Left ventricle myocardium inferior (tissue), 1 donor: Measurements from ENCODE around the gene ITGB3. TPM values are rescaled to one million over a fixed set of nuclear protein-coding genes. Genes with fewer than 3 reads are reported as not detected.

Experiments used
- DNase-seq: peaks from one replicate; pipeline ENCODE4 v3.0.0-alpha.2; 2020
- H3K27ac ChIP-seq: fragments of 200-600 bp; replicated peaks from 2 replicates; pipeline ENCODE4 v1.8.0; 2021
- H3K27me3 ChIP-seq: fragments of 200-600 bp; 2 replicates; pipeline ENCODE4 v1.8.0; 2021; ENCODE audit warnings: low read depth
- H3K36me3 ChIP-seq: fragments of 200-600 bp; 2 replicates; pipeline ENCODE4 v1.8.0; 2021
- H3K4me1 ChIP-seq: fragments of 200-600 bp; 2 replicates; pipeline ENCODE4 v1.8.0; 2021
- H3K4me3 ChIP-seq: fragments of 200-600 bp; 2 replicates; pipeline ENCODE4 v1.8.0; 2021; ENCODE audit warnings: mild to moderate bottlenecking, moderate library complexity
- H3K9me3 ChIP-seq: fragments of 200-600 bp; replicated peaks from 2 replicates; pipeline ENCODE4 v1.8.0; 2021
- intact Hi-C: fragments of 100-400 bp; cut with micrococcal nuclease; formaldehyde crosslinking; loops from one replicate; pipeline ENCODE4 v1.11.0; 2022
- total RNA-seq: library from RNA; stranded (reverse); fragmentation: NEBNext Ultra II Directional; extraction: Animal tissue kit (Norgen Biotek cat#: 25700); gene quantifications from one replicate; pipeline ENCODE4 v1.2.1, GENCODE V29; 2021
- TF ChIP-seq, protein P1 (sequence below): fragments of 200-600 bp; IDR thresholded peaks from 2 replicates; pipeline ENCODE4 v1.8.0; 2021; ENCODE audit warnings: antibody characterized with exemption, mild to moderate bottlenecking, borderline replicate concordance
- donor health status: DM: no; HTN: yes; CAD: no; lungs with severe emphysema.

ITGB3 gene
- total RNA-seq, 1 donor from 2014 or later: 3.3 TPM

DNA sequence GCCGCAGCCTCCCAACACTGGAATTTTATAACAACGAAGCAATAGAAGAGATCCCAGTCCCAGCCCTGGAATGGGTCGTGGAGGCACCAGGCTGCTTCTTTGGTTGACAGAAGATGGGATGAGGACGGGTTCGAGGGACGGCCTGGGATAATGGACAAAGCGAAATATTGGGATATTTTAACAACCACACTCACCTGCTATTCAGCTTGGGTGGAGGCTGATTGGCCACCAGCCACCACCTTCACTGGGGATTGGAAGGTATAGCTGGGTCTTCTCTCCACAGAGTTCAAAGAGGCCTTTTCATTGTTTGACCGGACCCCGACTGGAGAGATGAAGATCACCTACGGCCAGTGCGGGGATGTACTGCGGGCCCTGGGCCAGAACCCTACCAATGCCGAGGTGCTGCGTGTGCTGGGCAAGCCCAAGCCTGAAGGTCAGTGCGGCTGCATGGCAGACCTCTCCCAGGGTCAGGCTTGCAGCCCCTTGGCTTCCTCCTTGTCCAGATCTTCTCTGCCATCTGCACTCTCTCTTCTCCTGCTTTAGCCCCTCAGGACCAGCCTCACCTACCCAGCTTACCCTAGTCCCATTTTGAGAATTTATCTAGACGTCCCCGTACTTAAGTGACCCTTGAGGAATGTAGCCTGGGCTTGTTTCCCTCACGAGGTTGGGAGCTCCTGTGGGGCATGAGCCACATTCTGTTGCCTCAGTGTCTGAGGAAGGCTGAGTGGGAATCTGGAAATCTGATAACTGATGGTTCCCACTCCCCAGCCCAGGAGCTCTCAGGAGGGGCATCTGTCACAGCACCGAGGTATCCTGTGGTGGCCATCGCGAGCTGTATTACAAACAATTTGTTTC lies 33.8 kb upstream of the ITGB3 start:
- Histone ChIP-seq H3K9me3 (no peaks in the 10 kb centered on the region), H3K36me3 (no peaks in the 10 kb centered on the region), H3K4me1 (peaks cover 55% of the 10 kb centered on the region), H3K27me3 (no peaks in the 10 kb centered on the region), H3K4me3 (peak overlapping the region; percentile 7), H3K27ac (peak overlapping the region; percentile 56)
- no peak for DNase-seq
- intact Hi-C loops: no loop called here
- TF ChIP-seq, protein P1, sequence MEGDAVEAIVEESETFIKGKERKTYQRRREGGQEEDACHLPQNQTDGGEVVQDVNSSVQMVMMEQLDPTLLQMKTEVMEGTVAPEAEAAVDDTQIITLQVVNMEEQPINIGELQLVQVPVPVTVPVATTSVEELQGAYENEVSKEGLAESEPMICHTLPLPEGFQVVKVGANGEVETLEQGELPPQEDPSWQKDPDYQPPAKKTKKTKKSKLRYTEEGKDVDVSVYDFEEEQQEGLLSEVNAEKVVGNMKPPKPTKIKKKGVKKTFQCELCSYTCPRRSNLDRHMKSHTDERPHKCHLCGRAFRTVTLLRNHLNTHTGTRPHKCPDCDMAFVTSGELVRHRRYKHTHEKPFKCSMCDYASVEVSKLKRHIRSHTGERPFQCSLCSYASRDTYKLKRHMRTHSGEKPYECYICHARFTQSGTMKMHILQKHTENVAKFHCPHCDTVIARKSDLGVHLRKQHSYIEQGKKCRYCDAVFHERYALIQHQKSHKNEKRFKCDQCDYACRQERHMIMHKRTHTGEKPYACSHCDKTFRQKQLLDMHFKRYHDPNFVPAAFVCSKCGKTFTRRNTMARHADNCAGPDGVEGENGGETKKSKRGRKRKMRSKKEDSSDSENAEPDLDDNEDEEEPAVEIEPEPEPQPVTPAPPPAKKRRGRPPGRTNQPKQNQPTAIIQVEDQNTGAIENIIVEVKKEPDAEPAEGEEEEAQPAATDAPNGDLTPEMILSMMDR: no peak

DNA sequence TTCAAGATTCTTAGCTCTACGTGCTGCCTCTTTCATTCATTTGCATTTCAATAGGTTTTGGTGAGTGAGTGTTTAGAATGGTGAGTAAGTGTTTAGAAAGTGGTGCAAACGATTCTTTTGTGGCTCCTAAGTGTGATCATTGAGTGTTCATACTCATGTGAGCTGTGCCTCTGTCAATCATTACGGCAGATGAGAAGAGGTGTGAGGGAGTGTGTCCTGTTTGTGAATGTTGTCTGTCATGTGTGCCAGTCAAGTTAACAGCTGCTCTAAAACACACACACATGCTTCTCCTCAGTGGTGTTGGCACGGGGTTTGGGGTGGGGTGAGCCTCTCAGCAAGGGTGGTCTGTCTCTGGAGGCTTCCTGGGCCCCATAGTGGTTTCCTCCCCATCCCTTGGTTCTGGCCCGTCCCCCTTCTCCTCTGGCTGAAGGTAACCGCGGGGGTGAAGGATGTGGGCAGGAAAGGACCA lies 33.1 kb upstream of the ITGB3 start:
- Histone ChIP-seq H3K9me3 (no peaks in the 10 kb centered on the region), H3K27me3 (no peaks in the 10 kb centered on the region), H3K36me3 (no peaks in the 10 kb centered on the region), H3K4me1 (peaks cover 61% of the 10 kb centered on the region), H3K4me3 (peak overlapping the region; percentile 7), H3K27ac (no peak overlapping the region)
- DNase-seq: no peak
- TF ChIP-seq, protein P1: no peak
- intact Hi-C loops: no loop called here

DNA sequence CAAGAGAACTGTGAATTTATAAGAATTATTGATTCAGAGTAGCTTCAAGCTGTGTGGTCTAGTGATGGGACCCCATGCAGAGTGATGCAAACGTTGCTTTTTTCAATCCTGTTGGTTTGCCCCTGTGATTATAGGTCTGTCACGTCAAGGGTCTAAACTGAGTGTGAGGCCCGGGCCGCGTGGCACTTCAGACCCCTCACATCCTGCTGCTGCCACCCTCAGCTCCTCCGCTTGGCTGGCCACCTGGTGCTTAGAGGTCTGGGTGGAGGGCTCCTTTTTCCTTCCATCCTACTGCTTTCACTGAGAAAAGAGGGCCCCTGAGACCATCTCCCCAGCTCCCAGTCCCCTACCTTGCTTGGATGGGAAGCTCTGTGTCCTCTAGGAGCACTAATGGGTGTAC lies 32.5 kb upstream of the ITGB3 start:
- TF ChIP-seq, protein P1: no peak
- no peak overlapping the region for H3K4me3 ChIP-seq
- no peak for DNase-seq
- peaks cover 67% of the 10 kb centered on the region for H3K4me1 ChIP-seq
- no peaks in the 10 kb centered on the region for H3K36me3 ChIP-seq
- intact Hi-C loops: no loop called here
- no peaks in the 10 kb centered on the region for H3K27me3 ChIP-seq
- no peak overlapping the region for H3K27ac ChIP-seq
- H3K9me3 ChIP-seq: no peaks in the 10 kb centered on the region

DNA sequence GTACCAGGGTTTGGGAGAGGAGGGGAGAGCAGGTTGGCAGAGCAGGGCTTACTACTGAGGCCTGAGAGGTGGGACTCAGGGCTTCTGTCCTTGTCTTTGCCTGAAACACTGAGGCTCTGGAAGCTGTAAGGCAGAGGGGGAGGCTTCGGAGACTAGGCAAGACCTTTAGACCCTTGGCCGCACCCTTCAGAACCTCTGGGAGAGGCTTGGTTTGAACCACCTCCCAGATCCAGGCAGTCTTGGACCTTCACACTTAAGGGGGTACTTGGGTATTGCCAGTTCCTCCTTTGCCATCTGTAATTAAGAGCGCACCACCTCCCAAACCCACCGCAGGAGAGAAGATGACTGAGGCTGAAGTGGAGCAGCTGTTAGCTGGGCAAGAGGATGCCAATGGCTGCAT lies 31.6 kb upstream of the ITGB3 start:
- no peak overlapping the region for H3K27ac ChIP-seq
- H3K4me3 ChIP-seq: no peak overlapping the region
- H3K27me3 ChIP-seq: no peaks in the 10 kb centered on the region
- no peaks in the 10 kb centered on the region for H3K36me3 ChIP-seq
- H3K9me3 ChIP-seq: no peaks in the 10 kb centered on the region
- H3K4me1 ChIP-seq: peaks cover 70% of the 10 kb centered on the region
- TF ChIP-seq, protein P1: no peak
- no peak for DNase-seq
- intact Hi-C loops: no loop called here

DNA sequence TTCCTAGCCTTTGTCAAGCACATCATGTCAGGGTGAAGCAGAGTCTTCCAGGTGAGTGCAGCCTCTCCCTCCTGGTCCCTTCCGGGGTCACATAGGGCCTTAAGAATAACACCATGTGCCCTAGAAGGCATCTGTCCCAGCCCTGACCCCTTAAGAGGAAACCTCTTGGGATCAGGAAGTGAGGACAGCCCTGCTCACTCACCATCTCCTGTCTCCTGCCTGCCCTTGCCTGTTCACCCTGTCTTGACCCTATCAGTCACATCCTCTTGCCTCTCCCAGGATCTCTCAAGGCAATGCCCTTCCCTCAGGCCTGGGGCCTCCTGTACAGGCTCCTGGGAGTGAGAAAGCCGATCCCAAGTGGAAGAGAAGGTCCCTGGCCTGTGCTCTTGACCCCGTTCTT lies 30.6 kb upstream of the ITGB3 start:
- Histone ChIP-seq H3K36me3 (no peaks in the 10 kb centered on the region), H3K4me1 (peaks cover 67% of the 10 kb centered on the region), H3K9me3 (no peaks in the 10 kb centered on the region), H3K4me3 (no peak overlapping the region), H3K27ac (peak overlapping the region; percentile 93), H3K27me3 (no peaks in the 10 kb centered on the region)
- intact Hi-C loops: no loop called here
- TF ChIP-seq, protein P1: no peak
- no peak for DNase-seq
